ENCODE measurements around the gene PHTF2. TPM values are rescaled to one million over a fixed set of nuclear protein-coding genes. Genes with fewer than 3 reads are reported as not detected.

PHTF2 gene
- total and polyA plus RNA-seq, 2 of the 4 experiments (the other 2 are of a cell fraction): 28.3 to 69.9 TPM

DNA sequence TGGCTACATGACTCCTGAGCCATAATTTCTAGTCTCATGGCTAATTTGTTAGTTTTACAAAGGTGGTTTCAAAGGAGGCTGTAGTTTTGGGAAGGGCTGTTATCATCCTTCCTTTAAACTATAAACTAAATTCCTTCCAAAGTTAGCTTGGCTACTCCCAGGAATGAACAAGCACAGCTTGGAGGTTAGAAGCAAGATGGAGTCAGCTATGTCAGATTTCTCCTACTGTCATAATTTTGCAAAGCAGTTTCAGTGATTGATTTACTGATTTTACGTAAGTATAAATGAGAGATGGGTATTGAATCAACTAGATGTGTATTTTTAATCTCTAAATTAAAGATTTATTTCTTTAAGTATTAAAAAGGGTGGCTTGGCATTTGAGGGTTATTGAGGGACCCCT is 79.9 kb downstream of the PHTF2 start:
- H3K36me3 ChIP-seq (ENCODE audit: control insufficient read depth, insufficient read depth, low read length): 0 out of 2 replicates have a peak, but pooled peaks cover 1% of the 10 kb centered on the region
- H4K91ac ChIP-seq (ENCODE audit: insufficient read depth, low read depth, low read length): no peak overlapping the region
- H2BK20ac ChIP-seq (ENCODE audit: low read depth, low read length): no peak overlapping the region
- H3K4me3 ChIP-seq (ENCODE audit: insufficient read depth, low read depth, low read length): no peak overlapping the region
- no peak for DNase-seq
- no peak overlapping the region for H3K9ac ChIP-seq (ENCODE audit: low read depth, low read length)
- H2BK5ac ChIP-seq (ENCODE audit: low read depth, low read length, poor library complexity, severe bottlenecking): no peak overlapping the region
- no peaks in the 10 kb centered on the region for H3K27me3 ChIP-seq (ENCODE audit: control insufficient read depth, insufficient read depth, low read length)
- no CpG with 5 or more reads among the region's 1 CpG for WGBS, 2 experiments (ENCODE audit: extremely low coverage in 2 of 2, insufficient read length in 1 of 2)
- H3K27ac ChIP-seq (ENCODE audit: insufficient read depth, low read length): no peak overlapping the region
- no peak overlapping the region for H3K14ac ChIP-seq (replicated peaks; ENCODE audit: low read depth, low read length)
- intact Hi-C loops (cut with micrococcal nuclease) (no loop called here), in situ Hi-C loops (cut with MboI; ENCODE audit: low sequenced_read_pairs) (no loop called here), dilution Hi-C loops (cut with HindIII; ENCODE audit: low sequenced_read_pairs, unreplicated experiment) (no loop called here)
- no peak overlapping the region for H2AK9ac ChIP-seq (replicated peaks; ENCODE audit: low read depth, low read length, poor library complexity)
- H3K79me1 ChIP-seq (ENCODE audit: low read depth in 1 of 2, low read length in 2 of 2): peaks cover 20 to 49% of the 10 kb centered on the region in 2 experiments
- no peak overlapping the region for H3K23ac ChIP-seq (ENCODE audit: low read depth, low read length)
- BruUV-seq (replicated peaks): no TSS peak
- TF ChIP-seq POLR2A (IDR thresholded peaks at IDR 0.05; ENCODE audit: low read depth, low read length): no peak
- TF ChIP-seq RFX5 (IDR thresholded peaks at IDR 0.05; ENCODE audit: low read depth, low read length): no peak
- TF ChIP-seq RCOR1 (IDR thresholded peaks at IDR 0.05; ENCODE audit: insufficient replicate concordance, low read length): no peak
- no peak for TF ChIP-seq MAZ (IDR thresholded peaks at IDR 0.05; ENCODE audit: borderline replicate concordance, low read depth, low read length)
- TF ChIP-seq CTCF (conservative IDR thresholded peaks at IDR 0.05; ENCODE audit: low read depth, low read length): no peak
- TF ChIP-seq, protein P1, sequence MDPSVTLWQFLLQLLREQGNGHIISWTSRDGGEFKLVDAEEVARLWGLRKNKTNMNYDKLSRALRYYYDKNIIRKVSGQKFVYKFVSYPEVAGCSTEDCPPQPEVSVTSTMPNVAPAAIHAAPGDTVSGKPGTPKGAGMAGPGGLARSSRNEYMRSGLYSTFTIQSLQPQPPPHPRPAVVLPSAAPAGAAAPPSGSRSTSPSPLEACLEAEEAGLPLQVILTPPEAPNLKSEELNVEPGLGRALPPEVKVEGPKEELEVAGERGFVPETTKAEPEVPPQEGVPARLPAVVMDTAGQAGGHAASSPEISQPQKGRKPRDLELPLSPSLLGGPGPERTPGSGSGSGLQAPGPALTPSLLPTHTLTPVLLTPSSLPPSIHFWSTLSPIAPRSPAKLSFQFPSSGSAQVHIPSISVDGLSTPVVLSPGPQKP (IDR thresholded peaks at IDR 0.05; ENCODE audit: borderline replicate concordance, low read depth, low read length): no peak
- no peak for TF ChIP-seq MXI1 (IDR thresholded peaks at IDR 0.05; ENCODE audit: borderline replicate concordance, low read depth, low read length)
- no peak for TF ChIP-seq BHLHE40 (IDR thresholded peaks at IDR 0.05; ENCODE audit: low read depth, low read length)
- no peak for TF ChIP-seq FOS (IDR thresholded peaks at IDR 0.05; ENCODE audit: low read depth, low read length)
- no peak for TF ChIP-seq USF2 (IDR thresholded peaks at IDR 0.05; ENCODE audit: low read depth, low read length)
- no peak for TF ChIP-seq MAFK (IDR thresholded peaks at IDR 0.05; ENCODE audit: low read depth, low read length)
- TF ChIP-seq CHD1 (IDR thresholded peaks at IDR 0.05; ENCODE audit: low read depth, low read length): no peak
- TF ChIP-seq NFE2L2 (IDR thresholded peaks at IDR 0.05; ENCODE audit: low read depth, low read length): no peak
- no peak for TF ChIP-seq CEBPB (IDR thresholded peaks at IDR 0.05; ENCODE audit: low read depth, low read length)
- TF ChIP-seq RAD21 (IDR thresholded peaks at IDR 0.05; ENCODE audit: low read length): no peak
- TF ChIP-seq SMC3 (IDR thresholded peaks at IDR 0.05; ENCODE audit: low read depth, low read length): no peak
- no peak overlapping the region for H4K8ac ChIP-seq (ENCODE audit: low read depth in 2 of 2, low read length in 2 of 2)
- H3K56ac ChIP-seq (ENCODE audit: extremely low read depth, insufficient read depth, low read length): no peak overlapping the region
- H3K4me2 ChIP-seq (ENCODE audit: low read depth, low read length): no peak overlapping the region
- H4K20me1 ChIP-seq (ENCODE audit: insufficient read depth, low read length): no peaks in the 10 kb centered on the region
- H3K18ac ChIP-seq (ENCODE audit: low read depth, low read length): no peak overlapping the region
- no peak overlapping the region for H4K5ac ChIP-seq (ENCODE audit: low read depth, low read length)
- no peak overlapping the region for H2AFZ ChIP-seq (replicated peaks; ENCODE audit: low read length, poor library complexity)
- no peaks in the 10 kb centered on the region for H3K9me3 ChIP-seq (ENCODE audit: control insufficient read depth, insufficient read depth, low read length)
- 0 out of 2 replicates have a peak overlapping the region, but pooled peaks have one; percentile 10 for H2AK5ac ChIP-seq (ENCODE audit: low read depth, low read length)
- no peak overlapping the region for H3K4ac ChIP-seq (ENCODE audit: low read depth, low read length)
- no peak overlapping the region for H2BK15ac ChIP-seq (ENCODE audit: low read depth, low read length)
- CTCF ChIA-PET: no interaction called here
- H3K4me1 ChIP-seq (ENCODE audit: control insufficient read depth, insufficient read depth, low read length): peaks cover 5% of the 10 kb centered on the region
- peaks cover 11% of the 10 kb centered on the region for H3K9me1 ChIP-seq (ENCODE audit: insufficient read depth, low read length)
- no peak for ATAC-seq (ENCODE audit: low read depth)
- no peak overlapping the region for H2BK120ac ChIP-seq (ENCODE audit: low read depth, low read length)
- POLR2A ChIA-PET (ENCODE audit: unreplicated experiment): no interaction called here

Data from IMR-90 (cell line).